GM19239 (cell line): ENCODE results near the gene BAIAP2L2.
"Not testable (repeated sequence)": the region's sequence is repeated elsewhere in the genome, so short reads cannot be mapped to it uniquely, and the experiment has no call there.

Experiments
- DNase-seq: peaks from one replicate; pipeline ENCODE4 v3.0.0; 2011; ENCODE audit warnings: low spot score; ENCODE audit not compliant: insufficient read length
- FAIRE-seq: peaks from 2 replicates; lab custom pipeline; 2011; peaks lifted over from hg19 to GRCh38; lab: Jason Lieb, UNC

The BAIAP2L2 gene

GRCh38 chr22:38110008-38110862 is at the start of gene BAIAP2L2:
Gene BAIAP2L2, minus strand, starts transcription at chr22:38110684. Its CDS starts 159 bp downstream, at chr22:38110525.
- FAIRE-seq: no peak
- DNase-seq: no peak

- FAIRE-seq (no peak), DNase-seq (no peak)
Measured at GRCh38 chr22:38155703-38156102, 45.2 kb upstream of the BAIAP2L2 start.

GRCh38 chr22:38154563-38154915 is 44.1 kb upstream of the BAIAP2L2 start:
- not testable (repeated sequence) for DNase-seq, FAIRE-seq

GRCh38 chr22:38153821-38154562 is 43.5 kb upstream of the BAIAP2L2 start:
- DNase-seq: no peak
- no peak for FAIRE-seq

DNA sequence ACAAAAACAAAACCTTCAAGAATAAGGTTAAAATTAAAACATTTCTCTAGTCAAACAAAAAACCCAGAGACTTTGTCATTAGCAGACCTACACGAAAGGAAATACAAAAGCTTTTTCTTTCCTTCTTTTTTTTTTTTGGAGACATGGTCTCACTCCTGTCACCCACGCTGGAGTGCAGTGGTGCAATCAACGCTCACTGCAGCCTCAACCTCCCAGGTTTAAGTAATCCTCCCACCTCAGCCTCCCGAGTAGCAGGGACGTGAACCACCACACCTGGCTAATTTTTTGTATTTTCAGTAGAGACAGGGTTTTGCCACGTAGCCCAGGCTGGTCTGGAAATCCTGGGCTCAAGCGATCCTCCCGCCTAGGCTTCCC is 40.6 kb upstream of the BAIAP2L2 start:
- FAIRE-seq: no peak
- DNase-seq: no peak

DNA sequence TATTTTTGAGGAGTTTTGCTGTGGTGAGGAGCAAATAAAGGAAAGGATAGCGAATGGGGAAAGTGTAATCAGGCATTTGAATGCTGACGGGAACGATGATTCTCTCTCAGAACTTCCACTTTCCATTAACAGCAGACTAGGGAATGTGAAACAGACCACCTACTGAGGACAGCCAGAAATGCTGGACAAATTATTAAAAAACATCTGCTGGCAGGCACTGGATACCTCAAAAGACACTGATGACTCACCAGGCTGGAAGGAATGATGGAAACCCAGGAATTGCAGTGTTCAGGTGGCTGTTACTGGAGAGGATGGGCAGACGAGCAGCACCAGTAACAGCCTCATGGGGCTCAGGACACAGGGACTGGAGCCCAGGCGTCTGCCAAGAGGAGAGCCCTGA is 37.8 kb upstream of the BAIAP2L2 start:
- DNase-seq (no peak), FAIRE-seq (no peak)

GRCh38 chr22:38146166-38146565 is 35.7 kb upstream of the BAIAP2L2 start:
- FAIRE-seq: not testable (repeated sequence)

GRCh38 chr22:38144025-38144405 is 33.5 kb upstream of the BAIAP2L2 start:
- FAIRE-seq (no peak), DNase-seq (no peak)

More at GRCh38 chr22:38146166-38146565, 35.7 kb upstream of the BAIAP2L2 start:
- not testable (repeated sequence) for DNase-seq

- DNase-seq (no peak), FAIRE-seq (no peak)
Measured at GRCh38 chr22:38142606-38143005, 32.1 kb upstream of the BAIAP2L2 start.

DNA sequence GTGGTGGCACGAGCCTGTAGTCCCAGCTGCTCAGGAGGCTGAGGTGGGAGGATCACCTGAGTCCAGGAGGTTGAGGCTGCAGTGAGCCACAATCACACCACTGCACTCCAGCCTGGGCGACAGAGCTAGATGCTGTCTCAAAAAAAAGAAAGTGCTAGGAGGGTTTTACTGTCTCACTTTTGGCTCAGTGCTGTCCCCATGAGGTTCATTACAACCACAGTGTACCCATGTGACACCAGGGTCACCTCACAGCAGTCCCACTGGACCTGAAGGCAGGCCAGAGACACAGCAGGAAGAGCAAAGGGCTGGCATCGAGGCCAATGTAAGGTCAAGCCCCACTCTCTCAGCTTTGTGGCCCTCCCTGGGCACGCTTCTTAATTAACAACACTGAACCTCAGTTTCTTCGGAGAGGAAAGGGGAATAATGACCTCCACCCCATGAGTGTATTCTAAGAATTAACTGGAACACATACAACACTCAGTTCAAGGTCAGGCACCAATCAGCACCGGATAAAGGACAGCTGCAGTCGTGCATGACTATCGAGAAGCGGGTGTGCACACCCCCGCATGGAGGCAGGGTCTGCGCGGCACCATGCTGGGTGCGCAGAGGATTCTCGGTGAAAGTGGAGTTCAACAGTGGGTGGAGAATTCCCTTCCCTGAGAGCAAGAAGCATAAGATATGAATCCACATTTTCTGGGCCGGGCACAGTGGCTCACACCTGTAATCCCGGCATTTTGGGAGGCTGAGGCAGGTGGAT is 30.9 kb upstream of the BAIAP2L2 start:
- FAIRE-seq: no peak

GRCh38 chr22:38139901-38140300 is 29.4 kb upstream of the BAIAP2L2 start:
- DNase-seq (no peak), FAIRE-seq (no peak)

More for the DNA sequence above, 30.9 kb upstream of the BAIAP2L2 start:
- DNase-seq: no peak

- DNase-seq (no peak), FAIRE-seq (no peak)
Measured at GRCh38 chr22:38138961-38139360, 28.5 kb upstream of the BAIAP2L2 start.

DNA sequence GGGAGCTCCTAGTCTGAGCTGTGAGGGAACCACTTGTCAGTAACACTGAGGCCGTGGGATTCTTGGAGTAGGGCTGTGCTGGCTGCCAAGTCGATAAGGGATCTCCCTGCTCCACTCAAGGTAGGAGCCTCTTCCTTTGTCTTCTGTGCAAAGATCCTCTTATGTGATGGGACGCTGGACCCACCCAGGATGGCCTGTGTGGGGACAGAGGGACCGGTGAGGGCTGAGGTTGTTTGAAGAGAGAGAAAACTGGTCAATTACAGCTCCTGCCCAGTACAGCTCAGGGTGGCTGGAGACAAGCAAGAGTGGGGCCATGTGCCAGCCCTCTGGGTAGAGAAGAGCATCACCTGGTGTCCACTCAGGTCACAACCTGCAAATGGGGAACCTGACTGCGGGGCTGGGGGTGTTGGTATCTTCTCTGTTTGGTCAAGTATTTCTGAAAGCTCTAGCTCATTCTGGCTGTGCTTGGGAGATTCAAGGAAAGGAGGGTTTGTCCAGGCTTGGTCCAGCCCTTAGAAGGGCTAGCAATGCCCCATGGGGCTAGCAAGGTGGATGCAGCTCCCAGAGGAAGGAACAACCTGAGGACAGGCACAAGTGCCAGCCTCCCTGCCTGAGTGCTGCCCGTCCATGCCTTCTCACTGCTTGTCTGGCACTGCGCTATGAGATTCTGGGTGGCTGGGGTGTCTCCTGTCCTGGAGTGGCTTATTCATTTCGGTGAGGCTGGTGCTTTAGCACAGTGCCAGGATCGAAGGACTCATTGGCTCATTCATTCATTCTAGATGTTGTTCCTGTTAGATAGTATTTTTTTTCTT is 27.6 kb upstream of the BAIAP2L2 start:
- FAIRE-seq (no peak), DNase-seq (no peak)

DNA sequence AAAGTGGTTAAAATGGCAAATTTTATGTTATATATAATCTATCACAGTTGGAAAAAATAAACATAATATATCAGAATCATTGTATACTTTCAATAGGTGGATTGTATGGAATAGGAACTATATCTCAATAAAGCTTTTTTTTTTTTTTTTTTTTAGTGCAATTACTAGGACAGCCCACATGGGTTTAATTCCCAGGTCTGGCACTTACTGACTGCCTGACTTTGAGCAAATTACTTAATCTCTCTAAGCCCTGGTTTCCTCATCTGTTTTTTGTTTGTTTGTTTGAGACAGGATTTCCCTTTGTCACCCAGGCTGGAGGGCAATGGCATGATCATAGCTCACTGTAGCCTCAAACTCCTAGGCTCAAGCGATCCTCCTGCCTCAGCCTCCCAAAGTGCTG is 26.1 kb upstream of the BAIAP2L2 start:
- no peak for FAIRE-seq
- no peak for DNase-seq

DNA sequence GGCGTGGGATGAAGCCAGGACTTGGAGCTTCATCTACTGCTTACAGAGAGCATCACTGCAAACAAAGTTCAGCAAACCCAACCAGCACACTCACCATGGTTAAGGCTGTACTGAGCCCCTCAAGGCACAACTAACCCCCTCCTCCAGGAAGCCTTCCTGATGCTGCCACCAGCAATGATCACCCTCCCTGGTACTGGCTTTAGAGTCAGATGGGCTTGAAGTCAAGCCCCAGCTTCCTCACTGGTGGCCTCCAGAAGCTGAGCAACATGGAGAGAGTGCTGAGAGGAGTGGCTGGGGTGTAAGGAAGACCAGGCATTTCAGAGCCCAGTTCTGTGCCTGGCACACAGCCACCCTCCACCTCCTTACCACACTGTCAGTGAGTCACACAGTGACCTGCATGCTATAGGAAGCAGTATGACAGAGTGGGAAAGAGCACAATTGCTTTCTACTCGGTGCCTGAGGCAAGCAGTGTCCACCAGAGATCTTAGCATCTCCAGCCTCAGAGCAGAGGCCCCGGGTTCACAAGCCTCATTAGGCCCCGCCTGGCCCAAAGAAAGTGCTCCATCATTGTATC is 24.7 kb upstream of the BAIAP2L2 start:
- DNase-seq (no peak), FAIRE-seq (no peak)

DNA sequence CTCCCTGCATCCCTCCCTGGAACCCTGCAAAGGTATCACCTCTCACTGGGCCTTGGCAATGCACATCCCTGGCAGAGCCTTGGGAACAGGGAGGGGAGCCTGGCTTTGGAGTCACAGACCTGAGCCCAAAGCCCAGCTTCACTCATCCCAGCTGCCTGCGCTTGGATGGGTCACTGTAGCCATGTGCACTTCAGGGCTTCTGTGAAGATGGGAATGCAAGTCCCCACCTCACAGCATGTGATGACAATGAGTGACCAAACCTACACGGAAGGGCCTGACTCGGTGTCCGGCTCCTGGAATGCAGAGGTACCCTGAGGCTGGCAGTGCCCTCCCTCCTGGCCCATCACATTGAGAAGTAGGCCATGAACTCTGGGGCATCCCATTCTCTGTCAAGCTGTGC is 22.8 kb upstream of the BAIAP2L2 start:
- DNase-seq (no peak), FAIRE-seq (no peak)

DNA sequence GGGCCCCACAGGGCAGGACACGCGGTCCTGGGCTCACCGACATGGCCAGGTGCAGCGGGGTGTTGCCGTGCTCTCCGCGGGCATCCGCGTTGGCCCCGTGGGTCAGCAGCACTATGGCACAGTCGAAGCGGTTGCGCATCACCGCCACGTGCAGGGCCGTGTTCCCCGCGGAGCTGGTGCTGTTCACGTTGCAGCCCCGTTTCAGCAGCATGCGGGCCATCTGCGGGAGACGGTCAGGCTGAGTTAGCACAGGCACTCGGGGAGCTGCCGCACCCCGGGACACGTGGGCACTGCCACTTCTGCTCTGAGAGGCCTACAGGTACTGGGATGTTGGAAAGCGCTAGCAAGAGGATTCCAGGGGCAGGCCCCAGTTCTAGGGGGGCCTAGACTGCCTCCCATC is 22.3 kb upstream of the BAIAP2L2 start:
- DNase-seq (no peak), FAIRE-seq (no peak)

GRCh38 chr22:38132136-38132535 is 21.7 kb upstream of the BAIAP2L2 start:
- no peak for FAIRE-seq
- no peak for DNase-seq

GRCh38 chr22:38131399-38131798 is 20.9 kb upstream of the BAIAP2L2 start:
- no peak for FAIRE-seq
- no peak for DNase-seq

DNA sequence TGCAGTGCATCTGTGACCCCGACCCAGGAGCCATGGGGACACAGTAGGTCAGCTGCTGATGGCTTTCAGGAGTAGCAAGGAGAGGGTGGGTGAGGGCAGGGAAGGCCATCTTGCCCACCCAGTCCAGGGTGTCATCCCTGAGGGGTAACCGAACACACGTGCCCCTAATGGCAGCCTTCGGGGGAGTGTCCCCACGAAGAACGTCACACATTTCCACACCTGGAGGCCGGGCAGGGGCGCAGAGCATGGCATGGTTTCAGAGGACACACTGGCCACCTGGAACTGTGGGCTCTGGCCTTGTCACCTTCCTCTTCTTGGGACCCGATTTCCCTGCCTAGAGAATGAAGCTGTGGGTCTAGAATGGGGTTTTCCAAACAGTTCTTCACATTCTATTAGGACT is 19.4 kb upstream of the BAIAP2L2 start:
- DNase-seq (no peak), FAIRE-seq (no peak)
